ENCODE results near the gene SLC27A4. TPM values are rescaled to one million over a fixed set of nuclear protein-coding genes. Genes with fewer than 3 reads are reported as not detected.
"Not testable (repeated sequence)": the region's sequence is repeated elsewhere in the genome, so short reads cannot be mapped to it uniquely, and the experiment has no call there.

The SLC27A4 gene
- total RNA-seq, 4 donors from 2014 or later: 36.6 to 110 (median 72.2) TPM

DNA sequence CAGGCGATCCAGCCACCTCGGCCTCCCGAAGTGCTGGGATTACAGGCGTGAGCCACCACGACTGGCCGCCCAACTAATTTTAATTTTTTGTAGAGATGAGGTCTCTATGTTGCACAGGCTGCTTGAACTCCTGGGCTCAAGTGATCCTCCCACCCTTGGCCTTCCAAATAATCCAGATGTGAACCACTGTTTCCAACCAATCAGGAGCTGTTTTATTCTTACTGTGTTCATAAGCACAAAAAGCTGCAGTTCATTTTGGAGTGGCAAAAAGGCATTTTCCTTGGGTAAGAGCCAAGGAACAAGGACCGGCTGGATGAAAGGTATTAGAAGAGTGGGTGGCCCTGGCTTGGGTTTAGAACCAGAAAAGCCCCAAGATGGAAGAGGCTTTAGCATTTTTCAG, 5.2 kb upstream of the SLC27A4 start:
- DNase-seq: no peak
- 64 to 85% methylated on average over 1 to 7 of the region's 7 CpGs for WGBS, 2 donors
- no peaks in the 10 kb centered on the region for H3K9me3 ChIP-seq
- no peaks in the 10 kb centered on the region for H3K27me3 ChIP-seq
- H3K4me1 ChIP-seq: peaks cover 0 to 7% (median 6%) of the 10 kb centered on the region in 3 donors
- TF ChIP-seq, protein P1, sequence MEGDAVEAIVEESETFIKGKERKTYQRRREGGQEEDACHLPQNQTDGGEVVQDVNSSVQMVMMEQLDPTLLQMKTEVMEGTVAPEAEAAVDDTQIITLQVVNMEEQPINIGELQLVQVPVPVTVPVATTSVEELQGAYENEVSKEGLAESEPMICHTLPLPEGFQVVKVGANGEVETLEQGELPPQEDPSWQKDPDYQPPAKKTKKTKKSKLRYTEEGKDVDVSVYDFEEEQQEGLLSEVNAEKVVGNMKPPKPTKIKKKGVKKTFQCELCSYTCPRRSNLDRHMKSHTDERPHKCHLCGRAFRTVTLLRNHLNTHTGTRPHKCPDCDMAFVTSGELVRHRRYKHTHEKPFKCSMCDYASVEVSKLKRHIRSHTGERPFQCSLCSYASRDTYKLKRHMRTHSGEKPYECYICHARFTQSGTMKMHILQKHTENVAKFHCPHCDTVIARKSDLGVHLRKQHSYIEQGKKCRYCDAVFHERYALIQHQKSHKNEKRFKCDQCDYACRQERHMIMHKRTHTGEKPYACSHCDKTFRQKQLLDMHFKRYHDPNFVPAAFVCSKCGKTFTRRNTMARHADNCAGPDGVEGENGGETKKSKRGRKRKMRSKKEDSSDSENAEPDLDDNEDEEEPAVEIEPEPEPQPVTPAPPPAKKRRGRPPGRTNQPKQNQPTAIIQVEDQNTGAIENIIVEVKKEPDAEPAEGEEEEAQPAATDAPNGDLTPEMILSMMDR (IDR thresholded peaks at IDR 0.05): no peak
- TF ChIP-seq POLR2A (IDR thresholded peaks at IDR 0.05): no peak
- no peak overlapping the region for H3K4me3 ChIP-seq
- H3K27ac ChIP-seq: no peak overlapping the region
- peaks cover 7 to 42% (median 8%) of the 10 kb centered on the region in 3 donors for H3K36me3 ChIP-seq
- intact Hi-C loops (cut with DNase I): no loop called here

DNA sequence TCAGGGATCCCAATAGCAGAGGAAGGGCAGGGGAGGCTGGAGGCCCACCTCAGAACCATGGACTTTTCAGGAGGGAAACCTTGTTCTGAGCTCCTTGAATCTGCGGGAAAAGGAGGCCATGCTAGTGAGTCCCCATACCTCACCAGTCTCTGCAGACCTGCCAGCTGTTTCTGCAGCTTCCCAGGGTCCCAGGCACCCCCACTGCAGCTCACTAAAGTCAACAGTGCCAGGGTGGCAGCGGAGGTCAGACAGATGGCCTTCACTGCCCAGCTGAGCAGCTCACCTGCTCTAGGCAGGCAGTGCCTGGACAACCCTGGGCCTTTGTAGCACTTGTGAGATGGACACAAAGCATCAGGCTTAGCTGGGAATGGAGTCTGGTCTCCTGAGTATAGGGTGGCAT, 4.4 kb upstream of the SLC27A4 start:
- TF ChIP-seq, protein P1 (IDR thresholded peaks at IDR 0.05): no peak
- TF ChIP-seq POLR2A (IDR thresholded peaks at IDR 0.05): no peak
- Histone ChIP-seq H3K4me1 (peaks cover 0 to 10% (median 6%) of the 10 kb centered on the region in 3 donors), H3K36me3 (peaks cover 7 to 41% (median 8%) of the 10 kb centered on the region in 3 donors), H3K9me3 (no peaks in the 10 kb centered on the region), H3K27ac (no peak overlapping the region), H3K27me3 (no peaks in the 10 kb centered on the region), H3K4me3 (no peak overlapping the region)
- intact Hi-C loops (cut with DNase I): no loop called here
- no peak for DNase-seq
- no CpG with 5 or more reads among the region's 2 CpGs for WGBS, 2 donors

DNA sequence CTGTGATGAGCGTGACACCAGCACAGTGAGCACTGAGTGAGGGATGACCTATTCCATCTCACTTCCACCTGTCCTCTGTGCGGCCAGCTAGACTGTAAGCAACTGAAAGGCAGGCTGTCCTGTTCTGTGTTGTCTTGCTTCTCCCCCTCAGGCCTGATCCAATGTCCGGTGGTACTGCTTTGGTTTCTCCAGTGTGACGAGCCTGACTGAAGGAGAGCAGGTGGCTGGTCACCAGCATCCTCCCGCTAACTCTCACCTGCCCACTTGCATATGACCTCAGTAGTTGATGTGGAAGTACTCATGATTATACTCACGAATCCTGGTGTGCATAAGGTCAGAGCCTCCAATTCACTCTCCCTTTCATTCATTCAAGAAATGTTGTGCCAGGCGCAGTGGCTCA, 2.4 kb upstream of the SLC27A4 start:
- intact Hi-C loops (cut with DNase I): no loop called here
- no peak overlapping the region for H3K27ac ChIP-seq
- no peaks in the 10 kb centered on the region for H3K27me3 ChIP-seq
- no peaks in the 10 kb centered on the region for H3K9me3 ChIP-seq
- no peak overlapping the region for H3K4me3 ChIP-seq
- TF ChIP-seq, protein P1 (IDR thresholded peaks at IDR 0.05): no peak
- TF ChIP-seq POLR2A (IDR thresholded peaks at IDR 0.05): no peak
- peaks cover under 1 to 32% (median 9%) of the 10 kb centered on the region in 3 donors for H3K36me3 ChIP-seq
- WGBS, 2 donors: 92 to 93% methylated on average over 6 to 7 of the region's 7 CpGs
- DNase-seq: no peak
- H3K4me1 ChIP-seq: peaks cover 0 to 23% (median 11%) of the 10 kb centered on the region in 3 donors

DNA sequence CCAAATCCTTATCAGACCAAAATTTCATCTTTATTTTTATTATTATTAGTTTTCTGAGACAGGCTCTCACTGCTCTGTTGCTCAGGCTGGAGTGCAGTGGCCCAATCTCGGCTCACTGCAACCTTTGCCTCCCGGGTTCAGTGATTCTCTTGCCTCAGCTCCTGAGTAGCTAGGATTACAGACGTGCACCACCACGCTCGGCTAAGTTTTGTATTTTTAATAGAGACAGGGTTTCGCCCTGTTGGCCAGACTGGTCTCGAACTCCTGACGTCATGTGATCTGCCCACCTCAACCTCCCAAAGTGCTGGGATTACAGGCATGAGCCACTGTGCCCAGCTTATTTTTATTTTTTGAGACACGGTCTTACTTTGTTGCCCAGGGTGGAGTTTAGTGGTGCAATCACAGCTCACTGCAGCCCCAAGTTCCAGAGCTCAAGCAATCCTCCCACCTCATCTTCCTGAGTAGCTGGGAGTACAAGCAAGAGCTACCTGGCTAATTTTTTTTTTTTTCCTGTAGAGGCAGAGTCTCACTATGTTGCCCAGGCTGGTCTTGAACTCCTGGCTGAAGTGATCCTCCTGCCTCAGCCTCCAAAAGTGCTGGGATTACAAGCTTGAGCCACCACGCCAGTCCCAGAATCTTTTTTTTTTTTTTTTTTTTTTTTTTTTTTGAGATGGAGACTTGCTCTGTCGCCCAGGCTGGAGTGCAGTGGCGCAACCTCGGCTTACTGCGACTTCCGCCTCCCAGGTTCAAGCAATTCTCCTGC, 1.3 kb upstream of the SLC27A4 start:
- DNase-seq; H3K4me3 ChIP-seq; H3K27me3 ChIP-seq; intact Hi-C loops (cut with DNase I); H3K9me3 ChIP-seq: not testable (repeated sequence)
- peaks cover 0 to 23% (median 11%) of the 10 kb centered on the region in 3 donors for H3K4me1 ChIP-seq
- peaks cover 10 to 32% (median 13%) of the 10 kb centered on the region in 3 donors for H3K36me3 ChIP-seq
- WGBS, 2 donors: 78 to 91% methylated on average over 15 of the region's 15 CpGs
- peak overlapping the region in 3 of 4 donors; percentile 92 to 94 (median 94) for H3K27ac ChIP-seq

DNA sequence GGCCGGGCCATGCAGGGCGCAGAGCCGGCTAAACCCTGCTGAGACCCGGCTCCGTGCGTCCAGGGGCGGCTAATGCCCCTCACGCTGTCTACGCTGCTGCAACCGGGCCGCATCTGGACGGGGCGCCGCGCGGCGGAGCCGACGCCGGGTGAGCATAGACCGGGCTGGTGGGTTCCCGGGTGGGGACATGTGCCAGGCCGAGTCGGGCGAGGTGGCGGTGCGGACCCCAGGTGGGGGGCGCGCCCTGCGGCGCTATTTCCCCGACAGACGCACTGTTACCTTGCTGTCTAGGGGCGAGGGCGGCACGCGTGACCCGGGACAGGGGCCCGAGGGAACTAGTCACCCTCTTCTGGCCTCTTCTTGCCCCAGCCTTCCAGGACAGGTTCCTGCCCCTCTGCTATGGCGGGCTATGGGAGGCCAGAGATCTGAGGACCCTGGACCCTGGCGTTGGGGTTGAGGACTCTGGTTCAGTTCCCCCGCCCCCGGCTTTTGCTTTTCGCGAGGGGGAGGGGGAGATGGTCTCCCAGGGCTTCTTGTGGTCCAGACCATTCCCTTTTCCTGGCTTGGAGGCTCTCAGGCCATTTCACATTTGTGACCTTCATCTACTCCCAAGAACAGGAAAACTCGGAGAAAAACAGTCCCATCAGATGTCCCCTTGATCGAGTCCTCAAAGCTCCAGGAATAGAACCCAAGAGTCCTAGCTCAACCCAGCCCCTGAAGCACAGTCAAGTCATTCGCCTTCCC, 536 bp downstream of the SLC27A4 start:
- WGBS, 2 donors: 0 to 6% methylated on average over 3 to 4 of the region's 48 CpGs
- Histone ChIP-seq H3K36me3 (peaks cover 24 to 41% (median 25%) of the 10 kb centered on the region in 3 donors), H3K27ac (peak overlapping the region; percentile 91 to 94 (median 93)), H3K4me1 (peaks cover 0 to 23% (median 11%) of the 10 kb centered on the region in 3 donors), H3K27me3 (no peaks in the 10 kb centered on the region), H3K4me3 (peak overlapping the region; percentile 74 to 83 (median 78)), H3K9me3 (no peaks in the 10 kb centered on the region)
- peak in 1 of 4 donors; percentile 2 for TF ChIP-seq POLR2A (IDR thresholded peaks at IDR 0.05)
- TF ChIP-seq, protein P1 (IDR thresholded peaks at IDR 0.05): no peak
- intact Hi-C loops (cut with DNase I): loop anchor here (5.0 kb wide), 1 partner anchor 49 kb away; no protein-coding TSS in a partner anchor
- DNase-seq: no peak
